ENCODE measurements around the gene PCBP3. TPM values are rescaled to one million over a fixed set of nuclear protein-coding genes. Genes with fewer than 3 reads are reported as not detected.

PCBP3 gene
- total RNA-seq = 72.0 TPM

GRCh38 chr21:45643021-45643980 is at the start of gene PCBP3:
TSS of gene PCBP3 (plus strand) at chr21:45643725. CDS start at chr21:45850086, 206,361 bp downstream.

GRCh38 chr21:45981151-45982091 is 337.9 kb downstream of the PCBP3 start, which contains the start of gene COL6A1:
TSS of gene COL6A1 (plus strand) at chr21:45981770. CDS start at chr21:45981851, 81 bp downstream.

Other genes starting within 250 kb of the PCBP3 start
- gene COL18A1, start 238.6 kb upstream of the PCBP3 start, total RNA-seq = 136 TPM
- 21.7 TPM for gene SLC19A1, start 101.3 kb upstream of the PCBP3 start, total RNA-seq